Activated naive CD8-positive, alpha-beta T cell treated with anti-CD3 and anti-CD28 coated beads, Interleukin-2, amount 10 ng/mL, durations not matched to agents 7 days and 5 days (primary cell): ENCODE results near the gene TREH. TPM values are rescaled to one million over a fixed set of nuclear protein-coding genes. Genes with fewer than 3 reads are reported as not detected.
A peak's percentile ranks its signal among the peaks of the same experiment; 100 is the strongest.

ENCODE experiments used
- ATAC-seq: fragments of 150-1000 bp; cut with Tn5 transposase; one replicate; pipeline ENCODE4 v1.10.0; 2021; ENCODE audit warnings: low read depth, moderate library complexity
- POLR2A ChIA-PET: fragments of 350-600 bp; sonication (Branson Sonifier 250); formaldehyde crosslinking; loops from one replicate; lab custom pipeline; 2021; ENCODE audit warnings: antibody characterized with exemption; lab: Charles Lee
- DNase-seq: peaks from one replicate; pipeline ENCODE4 v3.0.0; 2021
- H3K27ac Mint-ChIP-seq: one replicate; pipeline ENCODE4 v1.8.0; 2022; ENCODE audit warnings: mild to moderate bottlenecking, mixed read lengths
- H3K27me3 Mint-ChIP-seq: one replicate; pipeline ENCODE4 v1.8.0; 2022; ENCODE audit warnings: mild to moderate bottlenecking, moderate library complexity, mixed read lengths
- H3K36me3 Mint-ChIP-seq: one replicate; pipeline ENCODE4 v1.8.0; 2021; ENCODE audit warnings: mild to moderate bottlenecking, mixed read lengths
- H3K4me1 Mint-ChIP-seq: one replicate; pipeline ENCODE4 v1.8.0; 2021; ENCODE audit warnings: mixed read lengths
- H3K4me3 Mint-ChIP-seq: one replicate; pipeline ENCODE4 v1.8.0; 2022; ENCODE audit warnings: mild to moderate bottlenecking, moderate library complexity, mixed read lengths
- H3K9me3 Mint-ChIP-seq: one replicate; pipeline ENCODE4 v1.8.0; 2021; ENCODE audit warnings: mixed read lengths
- total RNA-seq, 2 experiments: library from RNA; stranded (reverse); gene quantifications; one replicate each; pipeline ENCODE4 v1.2.3, GENCODE V29; 2021

The TREH gene
- total RNA-seq, 2 experiments from 2014 or later: not detected

GRCh38 chr11:118658429-118659313 is 20.8 kb downstream of the TREH start:
- DNase-seq (no peak), ATAC-seq (no peak)
- H3K4me1 Mint-ChIP-seq: peaks cover 3% of the 10 kb centered on the region
- POLR2A ChIA-PET: no interaction called here
- no peaks in the 10 kb centered on the region for H3K27me3 Mint-ChIP-seq
- no peaks in the 10 kb centered on the region for H3K36me3 Mint-ChIP-seq
- no peaks in the 10 kb centered on the region for H3K9me3 Mint-ChIP-seq
- peak overlapping the region; percentile 54 for H3K27ac Mint-ChIP-seq
- no peak overlapping the region for H3K4me3 Mint-ChIP-seq

GRCh38 chr11:118657709-118658428 is 21.6 kb downstream of the TREH start:
- Mint-ChIP-seq H3K27ac (no peak overlapping the region), H3K27me3 (no peaks in the 10 kb centered on the region), H3K36me3 (no peaks in the 10 kb centered on the region), H3K4me1 (peaks cover 4% of the 10 kb centered on the region), H3K9me3 (no peaks in the 10 kb centered on the region), H3K4me3 (no peak overlapping the region)
- ATAC-seq (no peak), DNase-seq (no peak)
- POLR2A ChIA-PET: interaction anchor here (1.0 kb wide), 1 partner anchor 49 kb away, joined by 3 read pairs; no protein-coding TSS in a partner anchor

GRCh38 chr11:118657238-118657637 is 22.2 kb downstream of the TREH start:
- POLR2A ChIA-PET: interaction anchor here (1.0 kb wide), 1 partner anchor 49 kb away, joined by 3 read pairs; no protein-coding TSS in a partner anchor

GRCh38 chr11:118656563-118657165 is 22.8 kb downstream of the TREH start:
- H3K27ac Mint-ChIP-seq: no peak overlapping the region
- H3K9me3 Mint-ChIP-seq: no peaks in the 10 kb centered on the region
- peaks cover 9% of the 10 kb centered on the region for H3K4me1 Mint-ChIP-seq
- no peak for ATAC-seq
- no peak for DNase-seq
- H3K36me3 Mint-ChIP-seq: no peaks in the 10 kb centered on the region
- no peak overlapping the region for H3K4me3 Mint-ChIP-seq
- H3K27me3 Mint-ChIP-seq: no peaks in the 10 kb centered on the region
- POLR2A ChIA-PET: interaction anchor here (1.0 kb wide), 1 partner anchor 48 kb away, joined by 3 read pairs; no protein-coding TSS in a partner anchor

More at GRCh38 chr11:118657238-118657637, 22.2 kb downstream of the TREH start:
- H3K36me3 Mint-ChIP-seq: no peaks in the 10 kb centered on the region
- no peaks in the 10 kb centered on the region for H3K27me3 Mint-ChIP-seq
- DNase-seq: no peak
- H3K9me3 Mint-ChIP-seq: no peaks in the 10 kb centered on the region
- H3K4me3 Mint-ChIP-seq: no peak overlapping the region
- ATAC-seq: no peak
- H3K4me1 Mint-ChIP-seq: peaks cover 9% of the 10 kb centered on the region
- H3K27ac Mint-ChIP-seq: peak overlapping the region; percentile 6

DNA sequence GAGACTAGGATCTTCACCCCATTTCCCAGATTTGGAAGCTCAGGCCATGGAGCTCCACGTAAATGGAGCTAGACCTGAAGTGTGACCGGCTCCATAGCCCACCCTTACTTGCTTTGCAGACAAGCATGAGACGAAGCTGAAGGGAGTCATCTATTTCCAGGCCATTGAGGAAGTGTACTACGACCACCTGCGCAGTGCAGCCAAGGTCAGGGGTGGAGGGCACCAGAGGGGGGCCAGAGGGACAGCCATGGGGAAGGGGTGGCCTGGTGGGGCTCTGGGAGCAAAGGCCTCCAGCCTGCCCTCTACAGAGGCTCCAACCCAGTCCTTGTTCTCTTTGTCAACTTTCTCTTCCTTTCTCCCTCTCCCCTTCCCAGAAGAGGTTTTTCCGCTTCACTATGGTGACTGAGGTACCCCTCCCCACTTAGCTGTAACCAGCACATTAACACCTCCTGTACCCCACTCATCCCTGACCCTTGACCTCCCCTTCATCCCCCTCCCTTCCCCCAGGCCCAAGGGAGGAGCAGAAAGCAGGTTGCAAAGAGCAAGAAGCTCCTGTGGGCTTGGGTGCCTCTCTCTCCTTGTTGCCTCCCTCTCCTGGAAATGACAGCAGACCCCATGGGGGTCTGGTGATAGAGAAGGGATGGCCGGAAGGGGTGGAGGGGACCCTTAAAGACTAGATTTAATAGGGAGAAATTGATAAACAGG is 23.8 kb downstream of the TREH start:
- POLR2A ChIA-PET: no interaction called here
- DNase-seq (no peak), ATAC-seq (no peak)
- Mint-ChIP-seq H3K36me3 (no peaks in the 10 kb centered on the region), H3K4me3 (no peak overlapping the region), H3K27me3 (no peaks in the 10 kb centered on the region), H3K4me1 (peaks cover 9% of the 10 kb centered on the region), H3K9me3 (no peaks in the 10 kb centered on the region), H3K27ac (no peak overlapping the region)

GRCh38 chr11:118653684-118654390 is 25.6 kb downstream of the TREH start:
- Mint-ChIP-seq H3K27me3 (no peaks in the 10 kb centered on the region), H3K4me1 (peaks cover 6% of the 10 kb centered on the region), H3K9me3 (no peaks in the 10 kb centered on the region), H3K36me3 (no peaks in the 10 kb centered on the region), H3K4me3 (no peak overlapping the region), H3K27ac (no peak overlapping the region)
- ATAC-seq (no peak), DNase-seq (no peak)
- POLR2A ChIA-PET: no interaction called here

GRCh38 chr11:118652681-118653181 is 26.7 kb downstream of the TREH start:
- Mint-ChIP-seq H3K9me3 (no peaks in the 10 kb centered on the region), H3K36me3 (no peaks in the 10 kb centered on the region), H3K4me1 (peaks cover 6% of the 10 kb centered on the region), H3K27me3 (peaks cover 1% of the 10 kb centered on the region), H3K27ac (peak overlapping the region; percentile 1), H3K4me3 (no peak overlapping the region)
- POLR2A ChIA-PET: no interaction called here
- ATAC-seq: peak; percentile 57
- DNase-seq: no peak

GRCh38 chr11:118651820-118652219 is 27.6 kb downstream of the TREH start:
- POLR2A ChIA-PET: no interaction called here
- no peaks in the 10 kb centered on the region for H3K36me3 Mint-ChIP-seq

GRCh38 chr11:118650366-118650765 is 29.1 kb downstream of the TREH start:
- H3K36me3 Mint-ChIP-seq: no peaks in the 10 kb centered on the region
- ATAC-seq: no peak
- H3K27ac Mint-ChIP-seq: no peak overlapping the region
- POLR2A ChIA-PET: no interaction called here
- DNase-seq: no peak
- H3K9me3 Mint-ChIP-seq: no peaks in the 10 kb centered on the region
- no peak overlapping the region for H3K4me3 Mint-ChIP-seq
- peaks cover 6% of the 10 kb centered on the region for H3K4me1 Mint-ChIP-seq
- H3K27me3 Mint-ChIP-seq: peaks cover 1% of the 10 kb centered on the region

More at GRCh38 chr11:118651820-118652219, 27.6 kb downstream of the TREH start:
- peaks cover 1% of the 10 kb centered on the region for H3K27me3 Mint-ChIP-seq
- no peak overlapping the region for H3K4me3 Mint-ChIP-seq
- H3K27ac Mint-ChIP-seq: no peak overlapping the region
- H3K9me3 Mint-ChIP-seq: no peaks in the 10 kb centered on the region
- peaks cover 6% of the 10 kb centered on the region for H3K4me1 Mint-ChIP-seq
- DNase-seq: no peak
- no peak for ATAC-seq

- POLR2A ChIA-PET: no interaction called here
- H3K27ac Mint-ChIP-seq: no peak overlapping the region
- no peak overlapping the region for H3K4me3 Mint-ChIP-seq
- peaks cover 1% of the 10 kb centered on the region for H3K27me3 Mint-ChIP-seq
- ATAC-seq (no peak), DNase-seq (no peak)
- H3K9me3 Mint-ChIP-seq: no peaks in the 10 kb centered on the region
- H3K36me3 Mint-ChIP-seq: no peaks in the 10 kb centered on the region
- H3K4me1 Mint-ChIP-seq: peaks cover 6% of the 10 kb centered on the region
These were observed 29.5 kb downstream of the TREH start for GRCh38 chr11:118649941-118650340.

GRCh38 chr11:118648291-118648690 is 31.2 kb downstream of the TREH start:
- ATAC-seq (no peak), DNase-seq (no peak)
- Mint-ChIP-seq H3K9me3 (no peaks in the 10 kb centered on the region), H3K27ac (no peak overlapping the region), H3K4me3 (no peak overlapping the region), H3K36me3 (no peaks in the 10 kb centered on the region), H3K27me3 (peaks cover 1% of the 10 kb centered on the region), H3K4me1 (peaks cover 6% of the 10 kb centered on the region)
- POLR2A ChIA-PET: no interaction called here

DNA sequence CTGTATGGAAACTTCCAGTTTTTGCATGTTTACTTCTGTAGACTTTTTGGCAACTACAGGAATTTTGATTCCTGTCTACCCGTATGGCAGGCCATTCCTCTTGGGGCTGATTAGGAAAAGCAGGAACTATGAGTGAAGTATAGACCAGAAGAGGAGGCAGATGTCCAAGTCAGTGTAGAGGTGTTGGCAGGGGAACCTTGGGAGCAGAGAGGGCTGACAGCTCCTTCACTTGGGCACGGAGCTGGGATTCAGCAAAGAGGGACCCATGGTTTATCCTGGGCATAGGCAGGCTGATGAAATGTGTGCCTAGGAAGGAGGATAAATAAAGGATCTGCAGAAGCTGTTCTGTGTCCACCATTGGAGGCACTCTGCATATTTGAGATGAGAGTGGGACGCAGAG is 33.1 kb downstream of the TREH start:
- ATAC-seq (no peak), DNase-seq (no peak)
- H3K27ac Mint-ChIP-seq: no peak overlapping the region
- no peaks in the 10 kb centered on the region for H3K9me3 Mint-ChIP-seq
- POLR2A ChIA-PET: interaction anchor here (0.7 kb wide), 1 partner anchor 11 kb away, joined by 4 read pairs; no protein-coding TSS in a partner anchor
- H3K4me1 Mint-ChIP-seq: no peaks in the 10 kb centered on the region
- H3K36me3 Mint-ChIP-seq: no peaks in the 10 kb centered on the region
- no peak overlapping the region for H3K4me3 Mint-ChIP-seq
- peaks cover 1% of the 10 kb centered on the region for H3K27me3 Mint-ChIP-seq
